ENCODE results near the gene ZNF287.

DNA sequence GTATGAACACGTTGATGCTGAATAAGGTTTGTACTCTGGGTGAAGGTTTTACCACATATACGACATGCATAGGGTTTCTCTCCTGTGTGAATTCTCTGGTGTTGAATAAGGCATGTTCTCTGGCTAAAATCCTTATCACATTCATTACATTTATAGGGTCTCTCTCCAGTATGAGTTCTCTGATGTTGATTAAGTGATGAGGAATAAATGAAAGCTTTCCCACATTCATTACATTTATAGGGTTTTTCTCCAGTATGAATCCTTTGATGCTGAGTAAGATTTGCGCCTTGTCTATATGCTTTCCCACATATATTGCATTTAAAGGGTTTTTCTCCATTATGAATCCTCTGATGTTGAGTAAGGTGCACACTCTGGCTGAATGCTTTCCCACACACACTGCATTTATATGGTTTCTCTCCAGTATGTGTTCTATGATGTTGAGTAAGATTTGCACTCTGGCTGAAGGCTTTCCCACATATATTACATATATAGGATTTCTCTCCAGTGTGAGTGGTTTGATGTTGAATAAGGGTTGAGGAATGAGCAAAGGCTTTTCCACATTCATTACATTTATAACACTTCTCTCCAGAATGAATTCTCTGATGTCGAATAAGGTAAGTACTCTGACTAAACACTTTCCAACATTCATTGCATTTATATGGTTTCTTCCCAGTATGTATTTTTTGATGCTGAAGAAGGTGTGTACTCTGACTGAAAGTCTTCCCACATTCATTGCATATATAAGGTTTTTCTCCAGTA lies 16.9 kb downstream of the ZNF287 start:
- TF ChIP-seq EZH2 (IDR thresholded peaks at IDR 0.05; ENCODE audit: insufficient read depth, poor library complexity, severe bottlenecking) (no peak), EZH2phosphoT487 (IDR thresholded peaks at IDR 0.05; ENCODE audit: insufficient read depth, low read depth) (no peak)

Data from GM23248 (cell line).